K562 (cell line): Measurements from ENCODE around the gene TFEB. TPM values are rescaled to one million over a fixed set of nuclear protein-coding genes. Genes with fewer than 3 reads are reported as not detected.
A peak's percentile ranks its signal among the peaks of the same experiment; 100 is the strongest.

ENCODE experiments used
- ATAC-seq: fragments of 200-7000 bp; cut with Tn5 transposase; 3 replicates; pipeline ENCODE4 v1.9.1; 2020; ENCODE audit warnings: moderate library complexity
- BruUV-seq: library from RNA; stranded (reverse); fragments of 400-500 nt; replicated peaks from 2 replicates; lab custom pipeline; 2021; lab: Mats Ljungman, UMichigan
- CTCF ChIA-PET: fragments of 300-600 bp; formaldehyde crosslinking; extraction: SDS; loops from one replicate; lab custom pipeline; 2021; ENCODE audit warnings: low intra/inter-chr PET ratio; lab: Yijun Ruan, JAX
- POLR2A ChIA-PET: fragments of 300-600, 350-650 bp; sonication (Branson Sonifier 250); formaldehyde crosslinking; extraction: SDS; loops from one replicate; lab custom pipeline; 2021; ENCODE audit warnings: antibody characterized with exemption, inconsistent platforms; lab: Yijun Ruan, JAX
- DNase-seq, 4 experiments: peaks; one replicate each; pipeline versions ENCODE4 v3.0.0 to v3.0.0-alpha.2; 2011 to 2018; ENCODE audit warnings: low spot score in 3 of 4, mixed read lengths in 3 of 4; ENCODE audit errors: extremely low read depth in 1 of 4
- FAIRE-seq: peaks from 2 replicates; lab custom pipeline; 2011; peaks lifted over from hg19 to GRCh38; lab: Jason Lieb, UNC
- H2AFZ ChIP-seq: 2 replicates; pipeline ENCODE4 v1.6.0; 2011; ENCODE audit warnings: low read depth, low read length, control low read depth, inconsistent platforms
- H3K27ac ChIP-seq: fragments of 200-600 bp; 3 replicates; pipeline ENCODE4 v1.8.0; 2011; ENCODE audit warnings: low read depth, mild to moderate bottlenecking, control low read depth, inconsistent platforms, low read length, moderate library complexity, mixed read lengths; ENCODE audit errors: extremely low read depth
- H3K27me3 ChIP-seq, 2 experiments: fragments of 300-600 bp in 1 of 2; 2 replicates in 1 of 2; 3 replicates in 1 of 2; pipeline versions ENCODE4 v1.6.0 to v1.8.0; 2011; ENCODE audit warnings: inconsistent platforms in 2 of 2, low read length in 2 of 2, mild to moderate bottlenecking in 1 of 2, mixed read lengths in 1 of 2, moderate library complexity in 1 of 2; ENCODE audit not compliant: control insufficient read depth in 2 of 2, insufficient read depth in 2 of 2
- H3K36me3 ChIP-seq: fragments of 300-600 bp; 3 replicates; pipeline ENCODE4 v1.8.0; 2011; ENCODE audit warnings: mild to moderate bottlenecking, low read length, inconsistent platforms; ENCODE audit not compliant: control insufficient read depth, insufficient read depth
- H3K4me1 ChIP-seq, 2 experiments: fragments of 200-600 bp in 1 of 2; replicated peaks in 1 of 2; 2 replicates in 1 of 2; 3 replicates in 1 of 2; pipeline versions ENCODE4 v1.5.1 to v1.8.0; 2011; ENCODE audit warnings: inconsistent platforms in 2 of 2, low read length in 2 of 2, mild to moderate bottlenecking in 1 of 2, mixed read lengths in 1 of 2, moderate library complexity in 1 of 2; ENCODE audit not compliant: control insufficient read depth in 2 of 2, insufficient read depth in 2 of 2
- H3K4me2 ChIP-seq: 2 replicates; pipeline ENCODE4 v1.6.1; 2011; ENCODE audit warnings: low read length, control low read depth, inconsistent platforms, mixed read lengths; ENCODE audit not compliant: insufficient read depth
- H3K4me3 ChIP-seq: fragments of 200-600 bp; sonication (generic), shearing (Covaris generic); 2 replicates; pipeline ENCODE4 v1.5.1; 2016; ENCODE audit warnings: control low read depth, inconsistent platforms
- H3K79me2 ChIP-seq: fragments of 200-600 bp; 3 replicates; pipeline ENCODE4 v1.8.0; 2011; ENCODE audit warnings: low read length, inconsistent platforms; ENCODE audit not compliant: control insufficient read depth, insufficient read depth
- H3K9ac ChIP-seq, 2 experiments: 2 replicates each; pipeline versions ENCODE4 v1.6.0 to v1.6.1; 2011; ENCODE audit warnings: low read depth in 2 of 2, low read length in 2 of 2, control low read depth in 1 of 2, inconsistent platforms in 1 of 2, mild to moderate bottlenecking in 1 of 2, mixed read lengths in 1 of 2; ENCODE audit not compliant: insufficient read depth in 1 of 2
- H3K9me1 ChIP-seq: one replicate; pipeline ENCODE4 v1.6.0; 2011; ENCODE audit warnings: inconsistent platforms, mild to moderate bottlenecking, low read length, moderate library complexity; ENCODE audit not compliant: control insufficient read depth, insufficient read depth
- H3K9me3 ChIP-seq: replicated peaks from 2 replicates; pipeline ENCODE4 v1.5.1; 2011; ENCODE audit warnings: low read depth, low read length, inconsistent platforms; ENCODE audit not compliant: control insufficient read depth, insufficient read depth
- H4K20me1 ChIP-seq: replicated peaks from 2 replicates; pipeline ENCODE4 v1.6.1; 2011; ENCODE audit warnings: low read length, inconsistent platforms, mixed read lengths; ENCODE audit not compliant: control insufficient read depth, insufficient read depth
- MAZ ChIP-seq, 2 experiments: fragments of 450-650 bp in 1 of 2; sonication (generic) in 1 of 2; formaldehyde crosslinking; IDR thresholded peaks in 1 of 2; conservative IDR thresholded peaks in 1 of 2; 2 replicates each; pipeline versions ENCODE4 v1.4.0 to v1.5.0; 2020; ENCODE audit warnings: mild to moderate bottlenecking in 1 of 2, missing genetic modification reagents in 1 of 2
- NCOR1 ChIP-seq: fragments of 450-650 bp; IDR thresholded peaks from 2 replicates; pipeline ENCODE4 v1.6.1; 2016; ENCODE audit warnings: mild to moderate bottlenecking, moderate library complexity
- NFE2 ChIP-seq: IDR thresholded peaks from 2 replicates; pipeline ENCODE4 v1.6.1; 2014; ENCODE audit warnings: antibody characterized with exemption, low read depth
- PYGO2 ChIP-seq: fragments of 450-650 bp; IDR thresholded peaks from 2 replicates; pipeline ENCODE4 v1.6.1; 2016; ENCODE audit warnings: mild to moderate bottlenecking, missing genetic modification characterization, moderate library complexity, missing compliant biosample characterization
- SMARCE1 ChIP-seq: fragments of 450-650 bp; IDR thresholded peaks from 2 replicates; pipeline ENCODE4 v1.7.1; 2016; ENCODE audit warnings: mild to moderate bottlenecking
- TEAD2 ChIP-seq: fragments of 450-650 bp; IDR thresholded peaks from 2 replicates; pipeline ENCODE4 v1.6.1; 2016; ENCODE audit warnings: missing genetic modification characterization, control low read depth, missing compliant biosample characterization
- ZNF263 ChIP-seq: sonication (generic); formaldehyde crosslinking; IDR thresholded peaks from 2 replicates; pipeline ENCODE4 v1.8.0; 2022; ENCODE audit warnings: mild to moderate bottlenecking, missing genetic modification reagents, borderline replicate concordance
- ZNF511 ChIP-seq: sonication (generic); formaldehyde crosslinking; IDR thresholded peaks from 2 replicates; pipeline ENCODE4 v1.8.0; 2022; ENCODE audit warnings: mild to moderate bottlenecking, missing genetic modification reagents
- ZNF518B ChIP-seq: fragments of 250-450 bp; sonication (Bioruptor Pico); IDR thresholded peaks from 2 replicates; pipeline ENCODE4 v1.5.0; 2021; ENCODE audit warnings: mild to moderate bottlenecking, moderate library complexity
- ZNF764 ChIP-seq: fragments of 250-450 bp; sonication (Bioruptor Pico); IDR thresholded peaks from 2 replicates; pipeline ENCODE4 v1.4.0; 2020; ENCODE audit warnings: low read depth, mild to moderate bottlenecking, moderate library complexity
- WGBS: fragments of 100-300 bp; shearing (Covaris generic); methylation state at CpG from one replicate; pipeline ENCODE4 v1.1.6; 2016; ENCODE audit warnings: low coverage, mixed read lengths; ENCODE audit not compliant: insufficient coverage; ENCODE audit errors: missing lambda C conversion rate; 5-methylcytosine and 5-hydroxymethylcytosine counted together
- in situ Hi-C: fragments of 300-500 bp; cut with MboI; formaldehyde crosslinking; loops from 4 replicates; pipeline ENCODE4 v1.15.0; 2018; ENCODE audit warnings: inconsistent platforms, mixed read lengths
- intact Hi-C: fragments of 100-400 bp; cut with micrococcal nuclease; formaldehyde crosslinking; loops from 2 replicates; pipeline ENCODE4 v1.14.2; 2022
- polyA plus RNA-seq, 8 experiments: library from polyadenylated mRNA; depleted of rRNA in 4 of 8; stranded (reverse) in 5 of 8; unstranded in 3 of 8; fragments of >200 nt; fragmentation: Nextera tagmentation in 2 of 8; fragmentation: Illumina TruSeq in 1 of 8; extraction: Ambion mirVana in 2 of 8; extraction: Trizol in 1 of 8; gene quantifications; 2 replicates each; pipeline versions ENCODE4 v1.2.1 to v1.2.3, GENCODE V29; 2011 to 2014; ENCODE audit warnings: inconsistent platforms in 1 of 8, missing spikeins in 1 of 8
- total RNA-seq, 7 experiments: library from RNA; depleted of rRNA in 6 of 7; stranded (reverse); fragments of >200 nt in 6 of 7; fragmentation: Illumina TruSeq in 2 of 7; extraction: Trizol in 2 of 7; gene quantifications; 2 replicates each; pipeline versions ENCODE4 v1.2.1 to v1.2.3, GENCODE V29; 2011 to 2021; ENCODE audit warnings: low replicate concordance in 1 of 7

The TFEB gene
- total and polyA plus RNA-seq, 9 of the 15 experiments (the other 6 are each of a cell fraction or from before 2014, with no cell fraction given) = 0.04 to 4.7 (median 2.0) TPM

DNA sequence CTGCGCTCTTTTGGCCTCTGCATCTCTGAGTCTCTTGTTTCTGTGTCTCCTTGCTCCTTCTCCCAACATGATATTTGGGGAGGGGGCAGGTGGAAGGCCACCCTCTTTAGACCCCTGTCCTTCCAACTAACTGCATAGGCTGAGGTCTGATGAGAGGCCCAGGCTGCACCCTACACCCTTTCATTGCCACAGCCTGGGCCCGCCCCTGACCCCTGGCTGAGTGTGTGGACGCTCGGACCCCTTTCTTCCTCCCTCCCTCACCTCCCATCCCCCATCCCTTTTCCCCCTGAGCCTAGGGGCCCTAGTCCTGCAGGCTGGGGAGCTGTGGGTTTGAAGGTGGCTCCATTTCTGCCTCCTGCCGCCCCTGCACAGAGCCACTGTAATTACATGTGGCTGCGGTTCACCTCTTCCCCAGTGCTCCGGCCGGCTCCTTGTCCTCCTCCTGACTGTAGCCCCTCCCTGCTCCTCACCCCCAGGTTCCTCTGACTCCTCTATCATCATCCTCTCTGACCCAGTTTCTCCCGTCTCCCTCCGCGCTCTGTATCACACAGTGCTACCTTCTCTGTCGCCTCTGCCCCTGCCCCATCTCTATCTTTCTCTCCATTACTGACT lies 90.3 kb downstream of the TFEB start:
- TF ChIP-seq ZNF263 (peak; percentile 91), ZNF764 (CRISPR knock-in tag) (no peak)
- TF ChIP-seq, all 486 proteins: peak for 1
- WGBS = under 1% methylated on average over 10 of the region's 12 CpGs
- Histone ChIP-seq H3K9me3 (no peaks in the 10 kb centered on the region), H4K20me1 (peaks cover 20% of the 10 kb centered on the region), H2AFZ (no peak overlapping the region), H3K27me3 (peaks cover 42 to 78% of the 10 kb centered on the region in 2 experiments; a peak in 4 of 5 replicates), H3K4me2 (no peak overlapping the region), H3K79me2 (no peaks in the 10 kb centered on the region), H3K4me1 (no peaks in the 10 kb centered on the region), H3K36me3 (no peaks in the 10 kb centered on the region), H3K9me1 (no peaks in the 10 kb centered on the region), H3K9ac (no peak overlapping the region), H3K4me3 (no peak overlapping the region), H3K27ac (no peak overlapping the region)
- FAIRE-seq (no peak), ATAC-seq (peak; percentile 21; the same call in 2 of the 3 replicates), DNase-seq (no peak)
- in situ Hi-C loops (no loop called here), intact Hi-C loops (no loop called here)
- POLR2A ChIA-PET = interaction anchor here (0.7 kb wide), 1 partner anchor 30 kb away, joined by 3 read pairs; no protein-coding TSS in a partner anchor
- CTCF ChIA-PET = no interaction called here
- BruUV-seq = no TSS peak

DNA sequence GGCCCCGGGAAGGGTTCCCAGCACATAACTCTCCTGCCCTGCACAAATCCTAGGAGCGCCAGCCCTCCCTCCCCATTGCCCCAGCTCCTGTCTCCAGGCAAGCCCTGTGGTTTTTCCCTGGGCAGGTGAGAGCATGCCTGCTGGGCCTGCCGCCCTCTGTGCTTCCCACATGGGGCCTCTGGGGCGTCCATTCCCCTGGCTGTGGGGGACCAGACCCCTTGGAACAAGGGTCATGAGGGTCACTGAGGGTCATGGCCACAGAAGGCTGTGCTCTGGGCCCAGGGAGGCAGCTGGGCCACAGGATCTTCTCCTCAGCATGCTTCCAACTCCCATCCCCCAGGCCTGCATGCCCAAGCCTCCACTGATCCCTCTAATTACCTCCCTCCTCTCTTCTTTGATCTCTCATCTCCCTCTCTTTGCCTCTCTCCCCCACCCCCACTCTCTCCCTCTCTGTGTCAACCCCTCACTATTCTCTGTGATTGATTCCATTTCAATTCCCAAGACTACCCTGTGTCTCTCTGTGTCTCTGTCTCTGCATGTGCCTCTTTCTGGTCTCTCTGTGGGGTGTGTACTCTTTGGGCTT lies 91.0 kb downstream of the TFEB start:
- H3K9ac ChIP-seq = no peak overlapping the region
- ATAC-seq = no peak
- TF ChIP-seq TEAD2 (no peak), PYGO2 (no peak), SMARCE1 (no peak), NFE2 (no peak), NCOR1 (no peak), ZNF511 (CRISPR knock-in tag) (no peak), ZNF518B (CRISPR knock-in tag) (no peak), MAZ (CRISPR knock-in tag; conservative IDR thresholded peaks at IDR 0.05 in 1 of 2, IDR thresholded peaks at IDR 0.05 in 1 of 2) (no peak)

More for the DNA sequence above, 91.0 kb downstream of the TFEB start:
- intact Hi-C loops (no loop called here), in situ Hi-C loops (no loop called here)
- Histone ChIP-seq H4K20me1 (peaks cover 20% of the 10 kb centered on the region), H3K4me3 (no peak overlapping the region), H3K36me3 (no peaks in the 10 kb centered on the region), H3K27me3 (peaks cover 49 to 85% of the 10 kb centered on the region in 2 experiments; a peak in 4 of 5 replicates), H3K79me2 (no peaks in the 10 kb centered on the region), H3K4me2 (no peak overlapping the region), H3K27ac (no peak overlapping the region), H3K9me3 (no peaks in the 10 kb centered on the region), H3K9me1 (no peaks in the 10 kb centered on the region), H2AFZ (no peak overlapping the region), H3K4me1 (no peaks in the 10 kb centered on the region)
- CTCF ChIA-PET = no interaction called here
- POLR2A ChIA-PET = interaction anchor here (0.6 to 0.9 kb wide), 6 partner anchors 12 to 259 kb away, joined by 3 to 4 read pairs (median 3); no protein-coding TSS in a partner anchor
- FAIRE-seq (no peak), DNase-seq (no peak)
- WGBS = 0% methylated on average over 4 of the region's 4 CpGs
- BruUV-seq = no TSS peak
